GM23248 (cell line): Measurements from ENCODE around the gene EDIL3.

Experiments
- EZH2 ChIP-seq: fragments of 200-600 bp; sonication (generic); IDR thresholded peaks from 2 replicates; pipeline ENCODE4 v1.6.1; 2018; ENCODE audit warnings: antibody characterized with exemption, mild to moderate bottlenecking; ENCODE audit not compliant: insufficient read depth, poor library complexity, severe bottlenecking
- EZH2phosphoT487 ChIP-seq: fragments of 200-600 bp; sonication (generic); IDR thresholded peaks from 2 replicates; pipeline ENCODE4 v1.6.1; 2018; ENCODE audit warnings: antibody characterized with exemption, moderate library complexity, mild to moderate bottlenecking, low read depth; ENCODE audit not compliant: insufficient read depth

DNA sequence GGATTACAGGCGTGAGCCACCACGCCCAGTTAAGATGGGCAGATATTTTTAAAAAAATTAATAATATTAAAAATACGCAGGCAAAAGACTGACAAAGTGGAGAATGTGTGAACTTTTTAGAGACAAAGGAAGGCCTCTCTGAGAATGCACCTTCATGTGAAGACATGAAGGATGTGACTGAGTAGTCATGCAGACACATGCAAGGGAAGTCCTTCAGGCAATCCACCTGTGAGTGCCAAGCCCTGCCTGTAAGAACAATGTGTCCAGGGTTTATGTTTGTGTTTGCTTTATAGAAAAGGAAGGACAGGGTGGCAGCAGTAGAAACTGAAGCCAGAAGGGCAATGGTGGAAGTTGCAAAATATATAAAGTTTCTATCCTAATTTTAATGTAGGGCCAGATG lies 169.2 kb downstream of the EDIL3 start:
- TF ChIP-seq EZH2, result no peak
- no peak for TF ChIP-seq EZH2phosphoT487
